B cell (primary cell): ENCODE data around the gene CDYL.

ENCODE experiments used
- EZH2 ChIP-seq: IDR thresholded peaks from 2 replicates; pipeline ENCODE4 v1.6.1; 2012; ENCODE audit warnings: borderline replicate concordance, low read depth, mild to moderate bottlenecking, moderate library complexity, low read length; ENCODE audit not compliant: insufficient read depth, poor library complexity, severe bottlenecking
- TF ChIP-seq, protein P1 (sequence below): fragments of 200-600 bp; IDR thresholded peaks from one replicate; pipeline ENCODE4 v1.8.0; 2022; ENCODE audit warnings: antibody characterized with exemption, mild to moderate bottlenecking

DNA sequence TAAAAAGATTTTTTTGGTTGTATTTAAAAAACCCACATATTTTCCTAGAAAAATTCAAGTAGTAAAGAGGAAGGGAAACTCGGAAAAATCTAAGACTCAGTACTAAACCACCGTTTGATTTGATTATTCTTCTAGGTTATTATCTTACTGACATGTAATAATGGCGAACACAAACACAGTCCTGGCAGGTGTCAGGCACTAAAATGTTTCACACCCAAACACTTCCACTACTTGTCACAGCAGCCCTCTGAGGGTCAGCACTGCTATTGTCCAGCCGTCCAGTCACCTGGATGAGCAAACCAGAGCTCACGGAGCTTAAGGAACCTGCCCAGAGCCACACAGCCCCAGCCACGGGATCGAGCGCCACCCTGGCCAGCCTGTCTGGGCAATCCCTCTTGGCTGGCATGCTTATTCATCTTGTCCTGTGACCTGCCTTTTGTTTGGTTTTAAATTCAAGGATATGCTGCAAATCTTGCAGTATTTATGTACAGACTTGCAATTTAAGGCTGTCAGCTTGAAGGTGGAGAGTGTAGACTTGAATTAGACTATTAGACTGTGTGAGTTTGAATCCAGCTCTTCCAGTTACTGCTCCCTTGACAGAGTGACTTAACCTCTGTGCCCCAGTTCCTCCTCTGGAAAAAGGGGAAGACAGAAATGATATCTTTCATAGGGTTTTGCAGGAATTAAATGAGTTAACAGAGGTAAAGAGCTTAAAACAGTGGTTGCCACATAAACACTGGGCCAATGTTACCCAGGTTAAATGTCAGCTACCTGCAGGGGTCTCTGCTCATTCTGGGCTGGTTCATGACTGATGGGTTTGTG lies 82.2 kb downstream of the CDYL start:
- TF ChIP-seq, protein P1, sequence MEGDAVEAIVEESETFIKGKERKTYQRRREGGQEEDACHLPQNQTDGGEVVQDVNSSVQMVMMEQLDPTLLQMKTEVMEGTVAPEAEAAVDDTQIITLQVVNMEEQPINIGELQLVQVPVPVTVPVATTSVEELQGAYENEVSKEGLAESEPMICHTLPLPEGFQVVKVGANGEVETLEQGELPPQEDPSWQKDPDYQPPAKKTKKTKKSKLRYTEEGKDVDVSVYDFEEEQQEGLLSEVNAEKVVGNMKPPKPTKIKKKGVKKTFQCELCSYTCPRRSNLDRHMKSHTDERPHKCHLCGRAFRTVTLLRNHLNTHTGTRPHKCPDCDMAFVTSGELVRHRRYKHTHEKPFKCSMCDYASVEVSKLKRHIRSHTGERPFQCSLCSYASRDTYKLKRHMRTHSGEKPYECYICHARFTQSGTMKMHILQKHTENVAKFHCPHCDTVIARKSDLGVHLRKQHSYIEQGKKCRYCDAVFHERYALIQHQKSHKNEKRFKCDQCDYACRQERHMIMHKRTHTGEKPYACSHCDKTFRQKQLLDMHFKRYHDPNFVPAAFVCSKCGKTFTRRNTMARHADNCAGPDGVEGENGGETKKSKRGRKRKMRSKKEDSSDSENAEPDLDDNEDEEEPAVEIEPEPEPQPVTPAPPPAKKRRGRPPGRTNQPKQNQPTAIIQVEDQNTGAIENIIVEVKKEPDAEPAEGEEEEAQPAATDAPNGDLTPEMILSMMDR: no peak
- no peak for TF ChIP-seq EZH2
